Measurements from ENCODE around the gene SLC35F3.

SLC35F3 gene

GRCh38 chr1:234262007-234262753 is 357.7 kb downstream of the SLC35F3 start:
- Histone ChIP-seq H3K4me3 (no peak overlapping the region), H3K9me3 (no peaks in the 10 kb centered on the region), H3K4me1 (no peaks in the 10 kb centered on the region), H3K36me3 (replicated peaks) (no peaks in the 10 kb centered on the region), H3K27me3 (ENCODE audit: low read depth) (peaks cover 4% of the 10 kb centered on the region)
- in situ Hi-C loops (cut with MboI; ENCODE audit: low sequenced_read_pairs): no loop called here
- DNase-seq (ENCODE audit: low spot score in 2 of 2): no peak

DNA sequence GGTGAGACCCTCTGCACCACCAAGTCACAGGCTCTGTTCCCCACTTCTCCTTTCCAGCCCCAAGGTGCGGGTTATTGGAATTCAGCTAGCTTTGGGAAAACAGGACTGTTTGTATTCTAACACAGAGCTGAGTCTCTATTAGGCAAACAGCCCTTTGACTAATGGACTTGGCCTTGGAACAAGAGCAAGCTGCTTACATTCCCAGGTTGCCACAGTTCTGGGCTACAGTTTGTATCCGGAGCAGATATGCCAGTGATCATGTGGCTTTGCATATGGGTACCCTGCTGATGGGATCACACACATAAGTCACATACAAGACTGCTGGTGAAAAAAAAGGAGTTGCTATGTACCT is 358.3 kb downstream of the SLC35F3 start:
- in situ Hi-C loops (cut with MboI; ENCODE audit: low sequenced_read_pairs): no loop called here
- H3K27me3 ChIP-seq (ENCODE audit: low read depth): peaks cover 4% of the 10 kb centered on the region
- H3K4me1 ChIP-seq: no peaks in the 10 kb centered on the region
- H3K4me3 ChIP-seq: no peak overlapping the region
- no peaks in the 10 kb centered on the region for H3K36me3 ChIP-seq (replicated peaks)
- no peak for DNase-seq (ENCODE audit: low spot score in 2 of 2)
- H3K9me3 ChIP-seq: no peaks in the 10 kb centered on the region

DNA sequence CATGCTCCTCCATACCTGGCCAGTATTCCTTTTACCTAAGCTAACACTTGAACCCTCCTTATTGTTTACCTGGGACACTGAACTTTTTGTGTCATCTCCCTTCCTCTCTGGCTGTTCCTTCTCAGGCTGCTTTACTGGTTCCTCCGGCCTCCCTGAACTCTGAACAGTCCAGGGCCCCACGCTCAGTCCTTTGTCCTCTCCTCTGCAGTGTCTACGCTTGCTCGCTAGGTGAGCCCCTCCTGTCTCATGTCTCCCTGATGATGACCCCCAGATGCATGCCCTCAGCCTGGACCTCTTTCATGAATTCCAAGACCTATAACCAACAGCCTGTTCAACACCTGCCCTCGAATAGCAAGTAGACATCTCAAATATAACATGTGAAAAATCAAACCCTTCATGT is 360.4 kb downstream of the SLC35F3 start:
- no peak for DNase-seq (ENCODE audit: low spot score in 2 of 2)
- in situ Hi-C loops (cut with MboI; ENCODE audit: low sequenced_read_pairs): no loop called here
- Histone ChIP-seq H3K4me1 (no peaks in the 10 kb centered on the region), H3K9me3 (no peaks in the 10 kb centered on the region), H3K4me3 (no peak overlapping the region), H3K27me3 (ENCODE audit: low read depth) (peaks cover 4% of the 10 kb centered on the region), H3K36me3 (replicated peaks) (no peaks in the 10 kb centered on the region)

DNA sequence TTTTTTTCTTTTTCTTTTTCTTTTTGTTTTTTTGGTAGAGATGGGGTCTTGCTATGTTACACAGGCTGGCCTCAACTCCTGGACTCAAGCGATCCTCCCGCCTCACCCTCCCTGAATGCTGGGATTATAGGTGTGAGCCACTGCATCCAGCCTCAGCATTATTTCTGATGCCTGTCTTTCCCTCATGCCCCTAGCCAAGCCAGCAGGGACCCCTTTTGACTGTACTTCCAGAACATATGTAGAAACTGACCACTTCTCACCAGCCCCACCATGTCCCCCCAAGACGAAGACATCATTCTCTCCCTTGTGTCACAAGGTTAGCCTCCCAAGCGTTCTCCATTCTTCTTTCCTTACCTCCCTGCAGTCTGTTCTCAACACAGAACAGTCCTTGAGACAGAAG is 360.8 kb downstream of the SLC35F3 start:
- H3K9me3 ChIP-seq: no peaks in the 10 kb centered on the region
- peaks cover 4% of the 10 kb centered on the region for H3K27me3 ChIP-seq (ENCODE audit: low read depth)
- no peak for DNase-seq (ENCODE audit: low spot score in 2 of 2)
- no peaks in the 10 kb centered on the region for H3K4me1 ChIP-seq
- H3K36me3 ChIP-seq (replicated peaks): no peaks in the 10 kb centered on the region
- in situ Hi-C loops (cut with MboI; ENCODE audit: low sequenced_read_pairs): no loop called here
- no peak overlapping the region for H3K4me3 ChIP-seq

- Histone ChIP-seq H3K9me3 (no peaks in the 10 kb centered on the region), H3K4me3 (no peak overlapping the region), H3K27me3 (ENCODE audit: low read depth) (no peaks in the 10 kb centered on the region; the same call in 1 of the 2 replicates), H3K4me1 (no peaks in the 10 kb centered on the region), H3K36me3 (replicated peaks) (no peaks in the 10 kb centered on the region)
- in situ Hi-C loops (cut with MboI; ENCODE audit: low sequenced_read_pairs): no loop called here
- DNase-seq (ENCODE audit: low spot score in 2 of 2): no peak
These were observed 361.4 kb downstream of the SLC35F3 start for GRCh38 chr1:234265861-234266260.

DNA sequence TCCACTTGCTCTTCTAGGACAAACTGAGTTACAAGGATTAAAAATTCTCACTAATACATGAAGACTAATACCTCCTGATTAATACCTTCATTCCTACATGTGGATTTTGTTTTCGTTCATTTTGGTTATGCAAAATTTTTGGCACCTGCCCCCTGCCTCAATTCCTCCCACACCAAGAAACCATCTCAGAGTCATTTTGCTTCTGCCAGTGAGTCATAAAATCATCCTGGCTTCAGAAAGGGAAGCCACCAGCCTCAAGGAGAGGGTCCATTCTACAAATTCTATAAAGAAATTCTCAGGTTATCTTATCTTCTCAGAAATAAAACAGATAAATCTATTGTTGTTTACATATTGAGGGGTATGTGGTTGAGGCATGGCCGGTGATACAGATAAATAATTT is 365.6 kb downstream of the SLC35F3 start:
- H3K9me3 ChIP-seq: no peaks in the 10 kb centered on the region
- no peak overlapping the region for H3K4me3 ChIP-seq
- no peak for DNase-seq (ENCODE audit: low spot score in 2 of 2)
- H3K36me3 ChIP-seq (replicated peaks): no peaks in the 10 kb centered on the region
- H3K4me1 ChIP-seq: no peaks in the 10 kb centered on the region
- H3K27me3 ChIP-seq (ENCODE audit: low read depth): no peaks in the 10 kb centered on the region
- in situ Hi-C loops (cut with MboI; ENCODE audit: low sequenced_read_pairs): no loop called here

DNA sequence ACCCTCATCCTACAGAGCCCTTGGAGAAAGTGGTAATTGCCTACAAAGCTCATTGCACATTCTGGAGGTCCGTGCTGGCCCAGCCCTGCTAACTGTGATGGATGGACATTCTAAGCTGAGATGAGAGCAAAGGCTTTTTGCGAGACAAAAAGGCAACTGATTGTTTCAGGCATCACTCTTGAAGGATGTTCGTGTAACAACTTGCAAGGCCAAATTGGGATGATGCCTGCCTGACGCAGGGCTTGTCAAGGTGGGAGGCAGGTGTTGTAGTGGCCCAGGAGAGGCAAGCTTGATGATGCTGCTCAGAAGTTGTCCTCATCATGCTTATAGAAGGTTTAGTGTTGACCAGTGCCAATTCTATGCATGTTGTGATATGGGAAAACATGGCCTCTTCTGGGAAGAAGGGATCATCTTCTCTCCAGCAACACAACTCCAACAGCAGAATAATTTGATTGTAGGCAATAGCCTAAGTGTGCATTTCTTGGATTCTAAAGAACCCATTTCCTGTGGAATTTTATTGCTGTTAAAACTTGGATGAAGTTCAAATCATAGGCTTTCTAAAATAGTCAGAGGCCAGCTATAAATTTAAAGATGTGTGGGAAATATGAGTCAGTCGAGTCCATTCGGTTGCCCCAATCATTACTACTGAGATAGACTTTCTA is 366.2 kb downstream of the SLC35F3 start:
- in situ Hi-C loops (cut with MboI; ENCODE audit: low sequenced_read_pairs): no loop called here

DNA sequence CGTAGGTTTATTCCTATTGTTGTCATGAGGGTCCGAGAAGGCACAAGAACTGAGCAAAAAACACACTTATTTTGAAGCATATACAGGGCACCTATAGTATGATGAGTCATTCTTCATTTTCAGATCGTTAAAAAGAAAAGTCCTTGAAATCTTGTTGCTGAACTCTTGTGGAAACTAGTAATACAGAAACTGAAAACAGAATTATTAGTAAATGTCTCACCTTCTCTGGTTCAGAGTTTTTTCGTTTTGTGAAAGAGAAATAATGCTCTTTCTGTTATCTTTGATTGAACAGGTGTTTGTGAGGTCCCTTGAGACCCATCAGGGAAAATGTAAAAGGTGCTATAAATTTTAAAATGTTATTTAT is 366.7 kb downstream of the SLC35F3 start:
- DNase-seq (ENCODE audit: low spot score in 2 of 2): no peak
- Histone ChIP-seq H3K9me3 (no peaks in the 10 kb centered on the region), H3K4me1 (no peaks in the 10 kb centered on the region), H3K4me3 (no peak overlapping the region), H3K27me3 (ENCODE audit: low read depth) (no peaks in the 10 kb centered on the region), H3K36me3 (replicated peaks) (no peaks in the 10 kb centered on the region)
- in situ Hi-C loops (cut with MboI; ENCODE audit: low sequenced_read_pairs): no loop called here

More for the DNA sequence above, 366.2 kb downstream of the SLC35F3 start:
- Histone ChIP-seq H3K4me1 (no peaks in the 10 kb centered on the region), H3K27me3 (ENCODE audit: low read depth) (no peaks in the 10 kb centered on the region), H3K36me3 (replicated peaks) (no peaks in the 10 kb centered on the region), H3K9me3 (no peaks in the 10 kb centered on the region), H3K4me3 (no peak overlapping the region)
- no peak for DNase-seq (ENCODE audit: low spot score in 2 of 2)

- no peaks in the 10 kb centered on the region for H3K4me1 ChIP-seq
- H3K36me3 ChIP-seq (replicated peaks): no peaks in the 10 kb centered on the region
- no peaks in the 10 kb centered on the region for H3K27me3 ChIP-seq (ENCODE audit: low read depth)
- in situ Hi-C loops (cut with MboI; ENCODE audit: low sequenced_read_pairs): no loop called here
- no peaks in the 10 kb centered on the region for H3K9me3 ChIP-seq
- H3K4me3 ChIP-seq: no peak overlapping the region
- DNase-seq (ENCODE audit: low spot score in 2 of 2): no peak
These were observed 368.3 kb downstream of the SLC35F3 start for GRCh38 chr1:234272656-234273312.

DNA sequence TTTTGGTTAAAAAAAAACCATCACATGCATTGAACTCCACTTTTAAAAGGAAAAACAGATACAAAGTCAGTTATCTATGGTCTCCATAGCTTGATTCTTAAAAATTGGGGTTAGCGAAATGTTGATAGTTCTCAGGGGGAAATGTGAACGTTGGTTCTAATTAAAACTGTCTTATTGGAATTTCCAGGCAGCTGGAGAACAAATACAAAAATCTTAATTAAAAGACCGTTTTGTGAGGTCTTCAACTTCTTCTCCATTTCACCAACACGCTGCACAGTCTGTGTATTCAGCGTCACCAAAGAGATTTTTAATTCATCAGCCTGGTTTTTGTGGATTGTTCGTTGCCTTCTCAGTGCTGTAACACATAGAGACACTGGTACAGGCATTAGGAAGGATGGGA is 369.5 kb downstream of the SLC35F3 start:
- Histone ChIP-seq H3K4me3 (no peak overlapping the region), H3K9me3 (no peaks in the 10 kb centered on the region), H3K27me3 (ENCODE audit: low read depth) (no peaks in the 10 kb centered on the region), H3K36me3 (replicated peaks) (no peaks in the 10 kb centered on the region), H3K4me1 (no peaks in the 10 kb centered on the region)
- in situ Hi-C loops (cut with MboI; ENCODE audit: low sequenced_read_pairs): no loop called here
- DNase-seq (ENCODE audit: low spot score in 2 of 2): no peak

- in situ Hi-C loops (cut with MboI; ENCODE audit: low sequenced_read_pairs): no loop called here
- H3K4me1 ChIP-seq: no peaks in the 10 kb centered on the region
- H3K4me3 ChIP-seq: no peak overlapping the region
- no peak for DNase-seq (ENCODE audit: low spot score in 2 of 2)
- H3K9me3 ChIP-seq: no peaks in the 10 kb centered on the region
- no peaks in the 10 kb centered on the region for H3K36me3 ChIP-seq (replicated peaks)
- no peaks in the 10 kb centered on the region for H3K27me3 ChIP-seq (ENCODE audit: low read depth)
These were observed 371.8 kb downstream of the SLC35F3 start for GRCh38 chr1:234276151-234276788.

DNA sequence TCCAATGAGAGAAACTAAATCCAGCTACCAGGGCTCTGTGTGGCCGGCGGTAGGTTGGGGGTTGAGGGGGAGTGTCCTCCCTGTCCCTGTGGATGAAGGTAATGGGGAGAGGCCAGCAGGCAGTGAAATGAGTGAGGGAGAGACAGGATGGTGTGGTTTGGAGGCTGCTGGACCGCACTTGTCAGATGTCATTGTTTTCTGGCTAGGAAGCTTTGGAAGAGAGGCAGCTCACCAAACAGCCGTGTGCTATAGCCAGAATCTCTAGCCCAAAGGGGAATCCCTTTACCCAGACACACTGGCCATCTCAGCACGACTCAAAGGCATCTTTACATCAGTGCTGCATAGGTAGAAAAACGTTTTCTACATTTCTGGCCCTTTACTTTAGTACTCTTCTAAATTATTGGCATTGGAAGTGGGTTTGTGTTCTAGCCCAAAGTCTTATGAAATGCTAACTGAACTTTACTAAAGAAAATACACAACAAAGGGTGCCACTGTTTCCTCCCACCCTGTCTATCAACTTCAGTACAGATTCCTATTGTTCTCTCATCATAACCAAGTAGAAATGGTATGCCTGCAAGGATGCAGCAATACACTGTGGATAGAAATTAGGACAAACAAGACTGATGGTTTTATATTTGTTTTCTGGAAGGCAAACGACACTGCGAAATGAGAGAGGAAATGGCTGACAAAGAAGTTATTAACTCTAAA is 372.8 kb downstream of the SLC35F3 start:
- no peak for DNase-seq (ENCODE audit: low spot score in 2 of 2)
- H3K4me3 ChIP-seq: no peak overlapping the region
- H3K9me3 ChIP-seq: no peaks in the 10 kb centered on the region
- no peaks in the 10 kb centered on the region for H3K27me3 ChIP-seq (ENCODE audit: low read depth)
- H3K36me3 ChIP-seq (replicated peaks): no peaks in the 10 kb centered on the region
- in situ Hi-C loops (cut with MboI; ENCODE audit: low sequenced_read_pairs): no loop called here
- H3K4me1 ChIP-seq: no peaks in the 10 kb centered on the region

DNA sequence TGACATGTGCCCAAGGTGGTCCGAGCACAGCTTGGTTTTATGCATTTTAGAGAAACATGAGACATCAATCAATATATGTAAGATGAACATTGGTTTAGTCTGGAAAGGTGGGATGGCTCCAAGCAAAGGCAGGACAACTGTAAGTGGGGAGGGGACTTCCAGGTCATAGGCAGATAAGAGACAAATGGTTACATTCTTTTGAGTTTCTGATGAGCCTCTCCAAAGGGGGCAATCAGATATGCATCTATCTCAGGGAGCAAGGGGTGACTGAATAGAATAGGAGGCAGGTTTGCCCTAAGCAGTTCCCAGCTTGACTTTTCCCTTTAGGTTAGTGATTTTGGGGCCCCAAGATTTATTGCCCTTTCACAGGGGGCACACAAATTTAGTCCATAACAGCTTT is 374.5 kb downstream of the SLC35F3 start:
- H3K27me3 ChIP-seq (ENCODE audit: low read depth): no peaks in the 10 kb centered on the region
- no peaks in the 10 kb centered on the region for H3K9me3 ChIP-seq
- no peak for DNase-seq (ENCODE audit: low spot score in 2 of 2)
- no peaks in the 10 kb centered on the region for H3K4me1 ChIP-seq
- H3K4me3 ChIP-seq: no peak overlapping the region
- in situ Hi-C loops (cut with MboI; ENCODE audit: low sequenced_read_pairs): no loop called here
- H3K36me3 ChIP-seq (replicated peaks): no peaks in the 10 kb centered on the region
